Islet precursor cell (in vitro differentiated cells): ENCODE results near the gene ANXA9.

ENCODE experiments used
- DNase-seq: peaks from one replicate; pipeline ENCODE4 v3.0.0-alpha.2; 2018

ANXA9 gene

DNA sequence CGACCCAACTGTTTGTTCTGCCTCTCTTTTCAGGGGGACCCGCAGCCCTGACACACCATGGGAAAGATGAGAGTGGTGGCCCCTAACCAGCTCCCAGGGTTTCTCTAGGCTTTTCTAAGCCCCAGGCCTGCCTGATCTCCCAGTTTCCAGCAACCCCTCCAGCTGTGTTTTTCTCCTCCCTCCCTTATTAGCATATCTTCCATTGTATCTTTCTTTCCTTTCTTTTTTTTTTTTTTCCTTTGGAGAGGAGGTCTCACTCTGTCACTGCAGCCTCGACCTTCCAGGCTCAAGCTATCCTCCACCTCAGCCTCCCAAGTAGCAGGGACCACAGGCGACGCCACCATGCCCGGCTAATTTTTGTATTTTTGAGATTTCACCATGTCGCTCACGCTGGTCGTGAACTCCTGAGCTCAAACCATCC is 5.7 kb upstream of the ANXA9 start:
- no peak for DNase-seq

GRCh38 chr1:150976879-150977694 is 5.0 kb upstream of the ANXA9 start:
- DNase-seq = peak; percentile 87

- peak; percentile 90 for DNase-seq
These were observed 2.7 kb upstream of the ANXA9 start for GRCh38 chr1:150979092-150980056.

- peak; percentile 96 for DNase-seq
These were observed 801 bp upstream of the ANXA9 start for GRCh38 chr1:150981177-150981804.

DNA sequence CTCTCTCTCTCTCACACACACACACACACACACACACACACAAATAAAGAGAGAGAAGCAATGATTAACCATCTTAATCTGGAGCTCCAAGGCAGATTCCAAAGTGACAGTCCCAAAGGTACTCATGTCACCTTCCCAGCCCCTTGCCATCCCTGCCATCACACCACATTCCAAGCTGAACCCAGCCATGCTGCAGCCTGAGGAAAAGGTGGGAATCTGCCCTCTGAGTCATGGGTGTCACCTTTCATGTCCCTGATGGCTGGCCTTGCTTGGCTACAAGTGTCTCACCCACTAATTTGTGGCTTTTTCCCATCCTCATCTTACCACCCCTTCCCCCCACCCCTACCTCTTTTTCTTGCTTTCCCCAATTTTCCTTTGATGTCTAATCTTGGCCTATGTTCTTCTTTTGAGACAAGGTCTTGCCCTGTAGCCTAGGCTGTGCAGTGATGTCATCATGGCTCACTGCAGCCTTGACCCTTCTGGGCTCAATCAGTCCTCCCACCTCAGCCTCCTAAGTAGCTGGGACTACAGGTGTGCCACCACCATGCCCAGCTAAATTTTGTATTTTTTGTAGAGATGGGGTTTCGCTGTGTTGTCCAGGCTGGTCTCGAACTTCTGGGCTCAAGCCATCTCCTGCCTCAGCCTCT is 3.2 kb downstream of the ANXA9 start:
- peak; percentile 71 for DNase-seq

- no peak for DNase-seq
These were observed 5.8 kb downstream of the ANXA9 start for GRCh38 chr1:150987924-150988323.

GRCh38 chr1:150992626-150993025 is 10.5 kb downstream of the ANXA9 start:
- DNase-seq = no peak

DNA sequence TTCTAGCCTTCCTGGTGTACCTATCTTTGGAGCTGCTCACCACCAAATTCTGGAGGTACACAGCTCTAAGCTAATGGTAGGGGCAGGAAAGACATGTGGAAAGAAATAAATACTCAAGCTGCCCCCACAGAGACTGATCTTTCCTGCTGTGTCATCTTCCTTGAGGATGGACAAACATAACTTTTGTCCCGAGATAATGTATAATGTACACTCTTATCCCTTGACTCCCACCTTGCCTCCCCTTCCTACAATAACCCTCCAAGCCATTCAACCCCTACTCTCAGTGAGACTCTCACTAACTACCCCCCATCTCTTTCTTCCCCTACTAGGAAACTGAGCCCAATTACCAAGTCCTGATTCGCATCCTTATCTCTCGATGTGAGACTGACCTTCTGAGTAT is 12.2 kb downstream of the ANXA9 start:
- DNase-seq = no peak

DNA sequence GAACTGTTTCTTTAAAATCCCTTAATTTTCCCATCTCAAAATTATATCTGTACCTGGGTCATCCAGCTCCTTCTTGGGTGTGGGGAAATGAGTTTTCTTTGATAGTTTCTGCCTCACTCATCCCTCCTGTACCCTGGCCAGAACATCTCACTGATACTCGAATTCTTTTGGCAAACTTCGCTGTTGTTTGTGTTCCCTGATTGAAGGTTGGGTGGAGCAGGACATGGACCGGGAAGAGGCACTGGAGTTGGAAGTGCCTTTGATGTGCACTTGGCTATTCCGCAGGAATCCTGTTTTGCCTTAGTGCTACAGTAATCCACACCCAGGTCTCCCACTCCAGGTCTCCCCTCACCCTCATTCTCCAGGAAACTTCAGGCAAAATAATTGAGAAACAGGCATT is 13.4 kb downstream of the ANXA9 start:
- DNase-seq = no peak

GRCh38 chr1:150995896-150996295 is 13.8 kb downstream of the ANXA9 start:
- DNase-seq = peak; percentile 70

DNA sequence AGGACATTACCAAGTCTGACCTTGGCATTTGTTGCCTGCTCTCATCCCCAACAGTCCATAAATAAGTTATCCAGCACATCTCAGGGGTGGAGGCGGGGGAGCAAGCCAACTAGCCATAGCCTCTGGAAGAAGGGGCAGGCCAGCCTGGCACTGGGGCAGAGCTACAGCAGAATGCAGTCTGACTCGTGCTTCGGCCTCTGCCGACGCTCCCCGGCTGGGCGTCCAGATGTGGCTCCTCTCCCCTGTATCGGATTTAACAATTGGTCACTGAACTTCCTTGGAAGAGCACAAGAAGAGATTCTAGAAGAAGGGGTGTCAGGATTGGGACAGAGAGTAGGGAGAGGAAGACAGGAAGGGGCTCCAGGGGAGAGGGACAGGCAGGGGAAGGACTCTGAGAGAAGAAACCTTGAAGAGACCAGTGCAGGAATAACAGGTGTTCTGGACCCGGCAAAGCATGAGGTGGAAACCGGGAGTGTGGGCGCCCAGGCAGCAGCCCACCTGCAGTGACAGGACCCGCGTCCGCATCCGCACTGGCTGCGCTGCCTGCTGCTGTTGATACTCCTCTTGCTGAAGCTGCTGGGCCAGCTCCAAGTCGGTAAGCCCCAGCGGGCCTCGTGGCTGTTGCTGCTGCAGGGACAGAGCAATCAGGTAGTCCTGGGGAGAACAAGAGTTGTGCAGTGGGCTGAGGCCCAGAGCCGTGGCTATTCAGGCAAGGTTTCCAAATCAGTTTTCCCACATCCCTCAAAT is 15.2 kb downstream of the ANXA9 start:
- DNase-seq = no peak

DNA sequence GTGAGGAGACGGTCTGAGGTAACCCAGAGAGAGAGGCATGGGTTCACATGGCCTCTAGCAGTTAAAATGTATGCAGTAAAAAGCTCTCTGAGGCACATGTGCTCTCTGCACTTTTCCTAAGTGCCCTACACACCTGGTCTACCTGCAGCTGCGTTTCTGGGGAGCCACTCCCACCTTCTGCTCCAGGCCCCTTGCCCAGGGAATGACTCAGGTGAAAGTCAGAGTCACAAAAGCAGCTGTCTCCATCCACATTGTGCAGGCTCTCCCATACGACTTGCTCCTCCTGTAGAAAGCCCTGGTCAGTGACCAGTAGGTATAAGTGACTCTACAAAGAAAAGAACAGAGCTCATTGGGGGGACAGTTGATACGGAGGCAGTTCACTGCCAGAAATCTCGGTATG is 15.9 kb downstream of the ANXA9 start:
- no peak for DNase-seq

DNA sequence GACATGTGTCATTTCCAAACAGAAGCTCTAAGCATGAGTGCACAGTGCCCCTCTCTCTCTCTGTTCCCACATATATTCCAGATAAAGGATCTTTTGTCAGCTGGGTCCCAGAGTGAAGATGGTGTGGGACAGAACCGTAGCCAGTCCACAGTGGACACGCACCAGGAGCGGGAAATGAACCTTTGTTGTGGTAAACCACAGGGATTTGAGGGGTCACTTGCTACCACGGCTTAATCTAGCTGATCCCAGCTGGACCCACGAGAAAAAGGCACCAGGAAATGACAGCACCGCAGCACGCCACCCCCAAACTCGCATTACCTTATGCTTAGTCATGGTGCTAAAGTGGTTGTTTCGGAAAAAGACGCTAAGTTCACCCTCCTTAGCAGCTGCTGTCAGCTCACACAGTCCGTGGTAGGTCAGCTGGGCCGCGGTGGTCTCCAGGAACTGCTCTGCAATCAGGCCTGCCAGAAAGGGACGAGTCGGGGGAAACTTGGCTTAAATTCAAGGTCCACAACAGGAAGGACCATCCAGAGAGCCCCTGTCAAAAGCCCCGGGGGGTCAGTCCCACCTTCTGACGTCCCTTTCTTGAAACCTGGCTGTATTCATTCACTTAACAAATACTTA is 17.1 kb downstream of the ANXA9 start:
- DNase-seq = peak; percentile 61

DNA sequence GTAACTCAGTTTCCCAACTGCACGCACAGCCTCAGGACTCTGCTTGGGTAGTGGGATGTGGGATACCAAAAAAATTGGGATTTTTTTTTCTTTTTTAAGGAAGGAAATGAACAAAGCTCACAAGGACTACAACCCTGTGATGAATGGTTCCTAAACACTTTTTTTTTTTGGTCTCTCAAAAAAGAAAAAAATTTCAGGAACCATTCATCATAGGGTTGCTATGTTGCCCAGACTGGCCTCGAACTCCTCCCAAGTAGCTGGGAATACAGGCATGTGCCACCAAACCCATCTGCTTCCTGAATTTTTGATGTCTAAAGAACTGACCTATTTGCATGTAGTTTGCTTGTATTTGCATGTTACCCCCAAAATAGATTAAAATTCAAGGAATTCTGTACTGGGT is 17.8 kb downstream of the ANXA9 start:
- DNase-seq = no peak

DNA sequence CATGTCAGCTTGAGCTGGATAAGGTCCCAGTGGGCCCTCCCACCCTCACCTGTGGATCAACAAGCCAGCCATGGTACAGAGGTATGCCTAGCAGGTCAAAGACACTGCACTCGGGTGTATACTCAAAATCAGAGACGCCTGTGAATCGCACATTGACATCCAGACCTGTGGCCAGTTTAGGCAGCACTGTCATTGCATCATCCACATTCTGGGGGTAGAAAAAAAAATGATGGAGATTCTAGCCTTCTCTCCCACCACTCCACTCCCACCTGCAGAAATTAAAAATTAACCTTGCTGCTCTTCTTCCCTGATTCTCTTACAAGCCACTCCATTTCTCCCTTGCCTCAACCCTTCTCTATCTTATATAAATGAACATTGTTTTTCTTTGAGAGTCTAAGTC is 18.3 kb downstream of the ANXA9 start:
- DNase-seq = no peak

- no peak for DNase-seq
These were observed 19.5 kb downstream of the ANXA9 start for GRCh38 chr1:151001602-151002001.

GRCh38 chr1:151002051-151002450 is 20.0 kb downstream of the ANXA9 start:
- no peak for DNase-seq

- DNase-seq = no peak
These were observed 20.5 kb downstream of the ANXA9 start for GRCh38 chr1:151002611-151003010.

- DNase-seq = no peak
These were observed 21.1 kb downstream of the ANXA9 start for GRCh38 chr1:151003180-151003579.

- no peak for DNase-seq
These were observed 23.7 kb downstream of the ANXA9 start for GRCh38 chr1:151005729-151006319.
